NCI-H1048 (cell line): ENCODE data around the gene HERC6.
"Not testable (repeated sequence)": the region's sequence is repeated elsewhere in the genome, so short reads cannot be mapped to it uniquely, and the experiment has no call there.

Experiments
- DNase-seq: peaks from one replicate; lab custom pipeline; 2025; lab: John Stamatoyannopoulos, UW

The HERC6 gene

DNA sequence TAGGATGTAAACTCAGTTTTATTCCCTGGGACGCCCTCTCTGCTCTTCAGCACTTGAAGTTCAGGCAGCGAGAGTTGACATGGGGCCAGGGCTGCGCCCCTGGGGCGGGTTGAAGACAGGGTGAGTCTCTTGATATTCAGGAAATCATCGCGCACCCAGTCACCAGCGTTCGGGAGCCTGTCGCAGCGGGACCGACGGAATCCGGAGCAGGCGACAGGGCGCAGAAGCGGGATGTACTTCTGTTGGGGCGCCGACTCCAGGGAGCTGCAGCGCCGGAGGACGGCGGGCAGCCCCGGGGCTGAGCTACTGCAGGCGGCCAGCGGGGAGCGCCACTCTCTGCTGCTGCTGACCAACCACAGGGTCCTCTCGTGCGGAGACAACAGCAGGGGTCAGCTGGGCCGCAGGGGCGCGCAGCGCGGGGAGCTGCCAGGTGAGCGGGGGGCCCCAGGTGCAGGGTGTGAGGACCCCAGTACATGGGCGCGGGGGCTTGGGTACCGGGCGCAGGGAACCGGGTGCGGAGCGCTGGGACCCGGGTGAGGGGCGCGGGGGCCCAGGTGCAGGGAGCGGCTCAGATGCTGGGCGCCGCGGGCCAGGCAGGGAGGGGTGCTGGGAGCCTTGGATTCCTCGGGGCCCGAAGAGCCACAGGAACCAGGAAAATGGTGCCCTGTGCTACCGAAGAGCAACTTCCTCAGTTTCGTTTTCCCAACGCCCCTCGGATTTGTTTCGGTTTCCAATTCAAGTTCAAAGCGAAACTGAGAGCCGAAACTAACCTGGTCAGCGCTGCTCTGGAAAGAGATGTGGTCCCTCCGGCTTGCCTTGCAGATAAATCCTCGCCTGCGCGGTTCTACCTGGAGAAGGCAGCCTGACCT, at the start of gene HERC6:
HERC6 (plus strand) TSS at position 162 of the 869 bp plus-strand sequence; CDS start at position 232, 70 bp downstream.
- peak; percentile 75 for DNase-seq

DNA sequence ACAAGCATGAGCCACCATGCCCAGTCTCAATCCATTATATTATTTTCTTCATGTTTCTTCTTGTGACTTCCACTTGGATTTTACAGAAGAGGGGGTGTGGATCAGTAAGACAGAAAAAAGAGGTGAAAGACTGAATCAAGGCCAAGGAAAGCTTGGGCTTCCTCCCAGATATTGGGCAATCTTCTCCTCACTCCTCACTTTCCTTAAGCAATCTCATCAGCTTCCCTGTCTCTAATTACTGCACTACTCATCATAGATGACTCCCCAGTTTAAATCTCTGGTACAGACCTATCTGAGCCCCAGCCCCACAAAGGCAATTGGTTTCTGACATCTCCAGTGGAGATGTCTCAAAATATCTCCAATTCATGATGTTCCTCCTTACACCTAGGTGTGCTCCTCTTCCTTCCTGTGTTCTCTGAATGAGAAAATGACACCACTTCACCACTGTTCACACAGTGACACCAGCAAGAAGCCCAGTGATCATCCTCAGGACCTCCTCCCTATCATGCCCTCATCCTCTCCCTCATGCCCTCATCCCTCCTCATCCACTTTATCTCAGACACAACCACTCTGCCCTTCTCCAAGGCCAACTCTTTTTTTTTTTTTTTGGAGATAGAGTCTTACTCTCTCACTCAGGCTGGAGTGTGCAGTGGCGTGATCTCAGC, 44.8 kb upstream of the HERC6 start:
- no peak for DNase-seq

DNA sequence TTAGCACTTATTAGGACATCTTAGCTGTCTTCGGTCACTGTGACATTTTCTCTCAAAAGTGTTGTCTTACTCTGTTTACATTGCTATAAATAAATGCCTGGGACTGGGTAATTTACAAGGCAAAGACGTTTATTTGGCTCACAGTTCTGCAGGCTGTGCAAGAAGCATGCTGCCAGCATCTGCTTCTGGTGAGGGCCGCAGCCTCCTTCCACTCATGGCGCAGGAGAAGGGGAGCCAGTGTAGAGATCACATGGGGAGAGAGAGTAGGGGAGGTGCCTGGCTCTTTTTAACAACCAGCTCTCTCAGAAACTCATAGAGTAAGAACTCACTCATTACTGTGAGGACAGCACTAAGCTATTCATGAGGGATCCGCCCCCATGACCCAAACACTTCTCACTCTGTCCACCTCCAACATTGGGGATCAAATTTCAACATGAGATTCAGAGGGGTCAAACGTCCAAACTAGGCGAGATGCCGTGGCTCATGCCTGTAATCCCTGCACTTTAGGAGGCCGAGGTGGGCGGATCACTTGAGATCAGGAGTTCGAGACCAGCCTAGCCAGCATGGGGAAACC, 43.5 kb upstream of the HERC6 start:
- DNase-seq = no peak

DNA sequence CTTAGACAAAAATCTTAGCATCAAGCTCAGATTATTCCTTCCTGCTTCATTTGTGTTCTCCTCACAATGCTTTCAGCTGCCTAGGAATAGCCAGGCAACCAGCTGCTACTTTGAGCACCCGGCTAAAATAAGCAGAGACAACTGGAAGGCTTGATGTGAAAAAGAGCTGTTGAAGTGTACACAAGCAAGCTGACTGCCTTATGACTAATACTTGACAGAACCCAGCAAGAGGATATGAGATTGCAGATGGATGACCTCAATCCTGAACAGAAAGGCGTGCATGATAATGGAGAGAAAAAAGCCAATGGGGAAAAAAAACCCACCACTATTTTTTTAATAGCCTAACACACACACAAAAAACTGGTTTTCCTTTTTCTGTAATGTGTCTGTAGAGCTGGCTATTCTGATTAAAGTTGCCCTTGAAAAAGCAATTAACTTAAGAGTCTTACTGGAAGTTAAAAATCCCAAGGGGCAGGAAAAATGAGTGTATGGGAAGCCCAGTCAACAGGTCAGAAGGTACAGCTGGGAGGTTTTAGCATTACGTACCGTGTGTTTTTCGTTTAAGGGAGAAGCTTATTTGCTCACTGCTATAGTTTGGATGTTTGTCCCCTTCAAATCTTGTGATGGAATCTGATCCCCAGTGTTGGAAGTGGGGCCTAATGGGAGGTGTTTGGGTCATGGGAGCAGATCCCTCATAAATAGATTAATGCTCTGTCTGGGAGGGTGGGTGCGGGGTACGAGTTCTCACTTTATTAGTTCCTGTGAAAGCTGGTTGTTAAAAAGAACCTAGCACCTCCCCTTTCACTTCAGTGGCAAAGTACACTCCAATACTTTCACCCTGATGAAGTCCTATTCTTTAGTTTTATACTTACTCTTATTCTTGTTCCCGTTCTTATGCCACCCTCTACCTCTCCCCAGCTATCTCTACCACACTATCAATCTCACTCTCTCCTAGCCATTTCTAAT, 37.1 kb upstream of the HERC6 start:
- no peak for DNase-seq

DNA sequence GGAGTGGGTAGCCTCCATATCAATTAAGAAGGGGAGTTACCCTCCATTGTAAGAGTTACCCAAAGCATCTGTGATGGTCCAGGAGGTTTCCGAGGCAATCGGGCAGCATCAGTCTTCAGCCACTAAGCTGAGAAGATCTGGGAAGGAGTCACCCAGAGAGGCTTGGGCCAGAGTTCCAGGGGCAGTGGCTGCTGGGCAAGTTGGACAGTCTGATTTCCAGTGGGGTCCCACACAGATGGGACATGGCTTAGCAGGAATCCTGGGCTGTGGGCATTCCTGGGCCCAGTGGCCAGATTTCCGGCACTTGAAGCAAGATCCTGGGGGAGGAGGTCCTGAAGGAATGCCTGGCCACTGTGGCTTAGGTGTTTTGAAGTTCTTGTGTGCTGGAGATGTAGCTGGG, 31.8 kb upstream of the HERC6 start:
- DNase-seq = not testable (repeated sequence)

DNA sequence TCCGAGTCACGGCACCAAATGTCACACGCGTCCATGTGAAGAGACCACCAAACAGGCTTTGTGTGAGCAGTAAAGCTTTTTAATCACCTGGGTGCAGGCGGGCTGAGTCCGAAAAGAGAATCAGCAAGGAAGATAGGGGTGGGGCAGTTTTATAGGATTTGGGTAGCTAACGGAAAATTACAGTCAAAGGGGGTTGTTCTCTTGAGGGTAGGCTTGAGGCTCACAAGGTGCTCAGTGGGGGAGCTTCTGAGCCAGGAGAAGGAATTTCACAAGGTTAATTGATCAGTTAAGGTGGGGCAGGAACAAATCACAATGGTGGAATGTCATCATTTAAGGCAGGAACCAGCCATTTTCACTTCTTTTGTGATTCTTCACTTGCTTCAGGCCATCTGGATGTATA, 29.9 kb upstream of the HERC6 start:
- not testable (repeated sequence) for DNase-seq

DNA sequence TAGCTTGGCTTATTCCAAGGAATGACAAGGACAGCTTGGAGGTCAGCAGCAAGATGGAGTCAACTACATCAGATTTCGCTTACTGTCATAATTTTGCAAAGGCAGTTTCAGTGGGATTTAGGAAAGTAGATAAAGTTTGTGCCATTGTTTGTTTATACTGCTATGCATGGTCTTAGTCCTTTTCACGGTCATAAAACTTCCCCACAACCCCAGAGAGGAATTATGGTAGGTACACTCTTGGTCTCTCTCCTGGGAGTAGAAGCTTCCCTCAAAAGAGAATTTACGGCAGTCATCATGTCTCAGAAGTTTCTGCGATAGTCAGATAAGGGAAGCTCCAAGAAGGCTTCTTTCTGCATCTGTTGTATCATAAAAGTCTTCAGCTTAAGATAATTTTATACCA, 27.9 kb upstream of the HERC6 start:
- no peak for DNase-seq

DNA sequence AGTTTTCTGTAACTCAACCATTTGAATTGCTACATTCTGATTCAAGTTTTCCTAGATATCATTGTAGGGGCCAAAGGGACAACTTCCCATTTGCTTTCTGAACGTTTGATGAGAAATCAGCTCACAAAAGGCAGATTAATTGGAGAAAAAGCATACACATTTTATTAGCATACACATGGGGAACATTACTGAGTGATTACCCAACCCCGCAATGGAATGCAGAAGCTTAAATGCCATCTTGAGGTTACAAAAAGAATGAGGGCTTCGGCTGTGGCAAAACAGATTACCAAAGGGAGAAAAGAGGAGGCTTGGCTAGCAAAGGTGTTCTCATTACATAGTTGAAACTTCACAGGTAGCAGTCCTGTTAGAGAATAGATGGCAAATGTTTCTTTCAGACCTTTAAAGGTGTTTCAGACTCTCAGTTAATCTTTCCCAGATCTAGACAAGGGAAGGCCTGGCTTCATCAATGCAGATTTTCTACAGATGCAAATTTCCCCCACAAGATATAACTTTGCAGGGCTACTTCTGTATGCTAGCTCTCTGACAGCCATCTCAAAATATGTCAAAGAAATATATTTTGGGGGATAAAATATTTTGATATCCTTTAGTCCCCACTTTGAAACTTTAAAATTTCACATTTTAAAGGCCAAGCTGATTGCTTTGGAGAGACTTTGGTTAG, 26.5 kb upstream of the HERC6 start:
- no peak for DNase-seq

DNA sequence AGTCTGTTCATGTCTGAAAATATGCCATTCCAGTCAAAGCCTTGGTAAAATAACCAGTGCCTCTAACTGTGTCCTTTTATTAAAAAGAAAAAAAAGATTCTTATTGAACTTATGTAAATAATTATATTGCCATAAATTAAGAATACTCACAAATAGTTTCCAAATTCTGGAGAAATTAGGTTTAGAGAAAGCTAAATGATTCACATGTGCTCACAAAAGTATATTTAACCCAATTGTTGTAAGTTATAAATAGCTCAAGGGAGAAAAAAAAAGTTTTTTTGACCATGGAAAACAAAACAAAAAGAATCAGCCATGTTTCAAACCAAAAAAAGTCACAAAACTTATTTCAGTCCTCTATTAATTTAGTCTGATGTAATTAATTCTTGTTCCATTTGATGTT, 25.3 kb upstream of the HERC6 start:
- no peak for DNase-seq

DNA sequence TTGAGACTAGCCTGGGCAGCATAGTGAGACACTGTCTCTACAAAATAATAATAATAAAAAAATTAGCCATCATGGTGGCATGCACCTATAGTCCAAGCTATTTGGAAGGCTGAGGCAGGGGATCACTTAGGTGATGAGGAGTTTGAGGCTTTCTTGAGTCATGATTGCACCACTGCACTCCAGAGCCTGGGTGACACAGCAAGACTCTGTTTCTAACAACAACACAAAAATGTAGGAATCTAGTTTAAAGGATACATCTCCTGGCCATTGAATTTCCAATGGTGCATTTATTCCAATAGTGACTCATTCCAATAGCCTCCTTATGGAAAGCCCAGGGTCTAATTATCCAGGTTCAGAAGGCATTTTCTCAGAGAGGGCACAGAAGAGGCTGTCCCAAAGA, 21.9 kb upstream of the HERC6 start:
- no peak for DNase-seq

DNA sequence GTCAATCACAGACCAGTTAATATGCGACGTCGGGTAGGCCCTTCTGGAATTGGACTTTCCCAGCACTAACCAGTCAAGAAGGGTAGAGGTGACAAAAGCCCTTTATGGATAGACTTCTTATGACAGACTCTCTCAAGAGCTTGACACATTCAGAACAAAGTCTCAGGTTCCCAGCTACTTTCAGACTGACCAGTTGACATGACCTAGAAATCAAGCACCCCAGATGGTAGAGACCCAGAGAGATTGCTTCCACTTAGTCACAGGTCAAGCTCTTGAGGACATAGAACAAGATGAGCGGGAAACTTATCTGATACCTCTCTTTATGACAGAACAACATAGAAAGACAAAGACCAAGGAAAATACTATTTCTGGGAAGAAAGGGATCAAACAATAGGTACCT, 21.4 kb upstream of the HERC6 start:
- no peak for DNase-seq

DNA sequence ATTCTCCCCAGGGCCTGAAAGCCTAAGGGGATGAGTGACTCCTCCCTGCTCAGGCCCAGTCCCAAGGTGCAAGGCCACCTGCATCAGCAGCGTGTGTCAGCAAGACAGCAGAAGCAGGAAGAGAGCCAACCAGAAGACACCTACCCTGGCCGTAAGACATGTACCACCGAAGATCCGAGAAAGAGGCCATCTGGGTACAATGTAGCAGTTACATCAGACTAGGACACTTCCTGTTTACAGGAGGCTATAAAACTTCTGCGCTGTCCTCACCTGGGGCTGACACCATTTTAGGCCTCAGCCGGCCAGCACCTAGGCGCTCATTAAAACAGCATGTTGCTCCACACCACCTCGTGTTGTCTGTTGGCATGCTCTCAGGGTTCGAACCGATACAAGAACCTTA, 19.1 kb upstream of the HERC6 start:
- no peak for DNase-seq

DNA sequence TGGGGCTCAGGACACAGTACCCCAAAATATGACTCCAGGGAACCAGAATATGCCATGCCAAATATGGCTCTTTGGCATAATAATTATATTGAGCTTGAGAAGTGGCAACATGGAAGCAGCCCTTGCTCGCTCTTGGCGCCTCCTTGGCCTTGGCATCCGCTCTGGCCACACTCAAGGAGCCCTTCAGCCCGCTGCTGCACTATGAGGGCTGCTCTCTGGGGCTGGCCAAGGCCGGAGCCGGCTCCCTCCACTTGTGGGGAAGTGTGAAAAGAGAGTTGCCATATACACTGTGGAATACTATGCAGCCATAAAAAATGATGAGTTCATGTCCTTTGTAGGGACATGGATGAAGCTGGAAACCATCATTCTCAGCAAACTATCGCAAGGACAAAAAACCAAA, 18.4 kb upstream of the HERC6 start:
- DNase-seq = no peak

DNA sequence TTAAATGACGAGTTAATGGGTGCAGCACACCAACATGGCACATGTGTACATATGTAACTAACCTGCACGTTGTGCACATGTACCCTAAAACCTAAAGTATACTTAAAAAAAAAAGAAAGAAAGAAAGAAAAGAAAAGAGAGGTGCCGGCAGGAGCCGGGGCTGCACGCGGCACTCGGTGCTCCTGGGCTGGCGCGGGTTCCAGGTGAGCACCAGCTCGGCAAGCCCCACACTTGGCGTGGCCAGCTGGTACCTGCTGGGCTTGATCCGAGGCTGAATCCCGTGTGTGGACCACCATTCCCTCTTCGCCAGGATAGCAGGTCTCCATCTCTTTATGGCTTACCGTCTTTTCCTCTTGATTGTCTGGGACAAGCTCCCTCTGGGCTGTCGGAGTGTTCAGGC, 17.9 kb upstream of the HERC6 start:
- DNase-seq = no peak

DNA sequence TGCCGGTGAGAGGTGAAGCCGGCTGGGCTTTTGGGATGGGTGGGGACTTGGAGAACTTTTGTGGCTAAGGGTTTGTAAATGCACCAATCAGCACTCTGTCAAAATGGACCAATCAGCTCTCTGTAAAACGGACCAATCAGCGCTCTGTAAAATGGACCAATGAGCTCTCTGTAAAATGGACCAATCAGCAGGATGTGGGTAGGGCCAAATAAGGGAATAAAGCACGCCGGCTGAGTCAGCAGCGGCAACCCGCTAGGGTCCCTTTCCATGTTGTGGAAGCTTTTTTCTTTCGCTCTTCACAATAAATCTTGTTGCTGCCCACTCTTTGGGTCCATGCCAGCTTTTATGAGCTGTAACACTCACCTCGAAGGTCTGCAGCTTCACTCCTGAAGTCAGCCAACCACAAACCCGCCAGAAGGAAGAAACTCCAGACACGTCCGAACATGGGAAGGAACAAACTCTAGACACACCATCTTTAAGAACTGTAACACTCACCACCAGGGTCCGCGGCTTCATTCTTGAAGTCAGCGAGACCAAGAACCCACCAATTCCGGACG, 17.4 kb upstream of the HERC6 start:
- not testable (repeated sequence) for DNase-seq

DNA sequence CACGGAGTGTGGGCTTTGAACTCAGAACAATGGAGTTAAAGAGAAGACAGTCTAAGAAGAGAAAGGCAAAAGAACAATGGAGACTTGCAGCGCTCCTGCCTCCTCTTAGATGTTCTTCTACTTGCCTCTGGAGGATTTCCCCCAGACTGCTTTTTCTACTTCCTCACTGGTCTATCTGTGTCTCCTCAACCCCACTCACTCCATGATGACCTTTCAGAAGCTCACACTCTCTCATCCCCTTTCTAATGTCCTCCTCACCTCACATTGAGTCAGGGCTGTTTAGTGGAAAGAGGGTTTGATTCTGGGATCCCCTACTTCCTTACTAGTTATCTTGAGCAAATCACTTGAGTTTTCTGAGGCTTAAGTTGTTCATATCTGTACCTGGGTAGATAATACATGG, 12.2 kb upstream of the HERC6 start:
- DNase-seq = no peak

DNA sequence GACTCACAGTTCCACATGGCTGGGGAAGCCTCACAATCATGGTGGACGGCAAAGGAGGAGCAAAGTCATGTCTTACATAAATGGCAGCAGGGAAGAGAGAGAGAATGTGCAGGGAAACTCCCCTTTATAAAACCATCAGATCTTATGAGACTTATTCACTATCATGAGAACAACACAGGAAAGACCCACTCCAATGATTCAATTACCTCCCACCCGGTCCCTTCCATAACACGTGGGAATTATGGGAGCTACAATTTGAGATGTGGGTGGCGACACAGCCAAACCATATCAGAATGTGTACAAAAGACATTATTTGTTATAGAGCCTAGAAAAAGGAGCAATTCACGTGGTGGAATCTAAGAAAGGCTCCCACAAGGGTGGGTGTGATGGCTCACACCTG, 10.8 kb upstream of the HERC6 start:
- DNase-seq = no peak

DNA sequence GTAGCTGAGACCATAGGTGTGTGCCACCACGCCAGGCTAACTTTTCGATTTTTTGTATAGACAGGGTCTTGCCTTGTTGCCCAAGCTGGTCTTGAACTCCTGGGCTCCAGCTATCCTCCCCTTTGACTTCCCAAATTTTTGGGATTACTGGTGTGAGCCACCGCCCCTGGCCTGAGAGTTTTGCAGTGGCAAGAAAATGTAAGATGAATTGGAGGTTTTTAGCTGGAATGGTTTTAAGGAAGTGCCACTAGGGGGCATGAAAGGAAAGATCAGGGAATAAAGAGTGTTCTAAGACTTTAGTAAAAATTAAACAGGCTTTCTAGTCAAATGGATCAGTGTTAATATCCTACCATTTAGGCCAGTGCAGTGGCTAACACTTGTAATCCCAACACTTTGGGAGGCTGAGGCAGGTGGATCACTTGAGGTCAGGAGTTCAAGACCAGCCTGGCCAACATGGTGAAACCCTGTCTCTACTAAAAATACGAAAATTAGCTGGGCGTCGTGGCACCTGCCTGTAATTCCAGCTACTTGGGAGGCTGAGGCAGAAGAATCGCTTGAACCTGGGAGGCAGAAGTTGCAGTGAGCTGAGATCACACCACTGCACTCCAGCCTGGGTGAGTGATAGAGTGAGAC, 9.4 kb upstream of the HERC6 start:
- not testable (repeated sequence) for DNase-seq

DNA sequence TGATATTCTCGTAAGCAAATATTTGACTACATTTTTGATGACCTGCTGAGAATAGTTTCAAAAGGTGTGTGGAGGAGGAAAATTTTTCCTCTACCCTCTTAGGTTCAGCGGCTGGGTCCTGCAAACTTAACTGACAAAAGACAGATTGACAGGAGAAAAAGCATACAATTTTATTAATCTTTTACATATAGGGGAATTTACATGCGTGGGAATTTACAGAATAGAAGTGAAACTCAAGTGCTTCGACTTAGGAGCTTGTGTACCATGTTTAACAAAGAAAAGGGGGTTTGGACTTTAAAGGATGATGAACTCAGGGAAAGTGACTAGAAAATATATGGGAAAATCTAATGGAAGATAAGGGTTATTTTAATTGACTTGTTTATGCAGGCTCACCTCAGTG, 2.5 kb downstream of the HERC6 start:
- DNase-seq = no peak

DNA sequence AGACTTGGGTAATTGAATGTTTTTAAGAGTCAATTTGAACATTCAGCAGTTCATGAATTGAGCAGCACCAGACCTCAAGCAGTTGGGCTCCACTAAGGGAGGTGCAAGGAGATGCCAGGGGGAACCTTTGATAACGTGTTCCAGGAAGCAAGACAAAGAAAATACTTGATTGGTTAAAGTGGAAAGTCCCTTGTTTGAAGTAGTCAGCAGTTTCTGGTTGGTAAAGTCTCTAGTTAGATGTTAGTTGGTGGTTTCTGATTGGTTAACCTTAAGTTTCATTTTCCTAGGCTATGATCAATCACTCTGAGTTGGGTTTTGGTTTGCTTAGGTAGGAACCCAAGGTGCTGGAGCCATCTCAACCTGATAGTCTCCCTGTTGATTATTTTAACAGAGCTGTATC, 4.0 kb downstream of the HERC6 start:
- DNase-seq = no peak

DNA sequence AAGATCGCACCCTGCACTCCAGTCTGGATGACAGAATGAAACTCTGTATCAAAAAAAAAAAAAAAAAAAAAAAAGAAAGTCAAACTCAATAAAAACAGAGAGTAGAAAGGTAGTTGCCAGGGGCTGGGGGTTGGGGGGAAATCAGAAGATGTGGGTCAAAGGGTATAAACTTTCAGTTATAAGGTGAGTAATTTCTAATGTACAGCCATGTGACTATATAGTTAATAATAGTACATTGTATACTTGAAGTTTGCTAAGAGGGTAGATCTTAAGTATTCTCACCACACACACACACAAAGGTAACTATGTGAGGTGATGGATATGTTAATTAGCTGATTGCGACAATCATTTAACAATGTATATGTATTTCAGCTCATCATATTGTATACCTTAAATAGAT, 11.5 kb downstream of the HERC6 start:
- DNase-seq = no peak
